SK-N-SH (cell line): ENCODE results near the gene COL24A1. TPM values are rescaled to one million over a fixed set of nuclear protein-coding genes. Genes with fewer than 3 reads are reported as not detected.
A peak's percentile ranks its signal among the peaks of the same experiment; 100 is the strongest.

Experiments
- CTCF ChIA-PET: fragments of 300-600, 350-600 bp; formaldehyde crosslinking; extraction: SDS; loops from one replicate; lab custom pipeline; 2021; lab: Yijun Ruan, JAX
- POLR2A ChIA-PET: fragments of 350-600 bp; sonication (Branson Sonifier 250); formaldehyde crosslinking; extraction: SDS; loops from one replicate; lab custom pipeline; 2020; ENCODE audit warnings: antibody characterized with exemption, inconsistent platforms; lab: Yijun Ruan, JAX
- DNase-seq: peaks from one replicate; pipeline ENCODE4 v3.0.0; 2012
- H2AFZ ChIP-seq: fragments of 200-600 bp; sonication (generic); 2 replicates; pipeline ENCODE4 v1.8.1; 2016; ENCODE audit warnings: antibody characterized with exemption, mild to moderate bottlenecking, low read depth
- H3F3A ChIP-seq: fragments of 200-600 bp; sonication (generic); replicated peaks from 2 replicates; pipeline ENCODE3; 2016; ENCODE audit warnings: antibody characterized with exemption, mild to moderate bottlenecking; ENCODE audit not compliant: insufficient read depth
- H3K27ac ChIP-seq, 2 experiments: fragments of 200-500 bp in 1 of 2; fragments of 200-600 bp in 1 of 2; sonication (Bioruptor generic) in 1 of 2; sonication (generic), shearing (Covaris generic) in 1 of 2; 2 replicates each; pipeline versions ENCODE4 v1.5.1 to v1.6.1; 2014 to 2016; ENCODE audit warnings: low read depth in 2 of 2, inconsistent platforms in 1 of 2, low read length in 1 of 2, mild to moderate bottlenecking in 1 of 2, mixed read lengths in 1 of 2
- H3K27me3 ChIP-seq: fragments of 200-600 bp; sonication (generic), shearing (Covaris generic); 2 replicates; pipeline ENCODE4 v1.6.1; 2016; ENCODE audit warnings: mixed run types; ENCODE audit not compliant: insufficient read depth
- H3K36me3 ChIP-seq, 2 experiments: fragments of 200-500 bp in 1 of 2; fragments of 200-600 bp in 1 of 2; sonication (Bioruptor generic) in 1 of 2; sonication (generic) in 1 of 2; replicated peaks in 1 of 2; 2 replicates each; pipeline versions ENCODE3 to v1.5.1; 2014 to 2016; ENCODE audit warnings: low read length in 1 of 2, mild to moderate bottlenecking in 1 of 2; ENCODE audit not compliant: insufficient read depth in 2 of 2, control insufficient read depth in 1 of 2
- H3K4me1 ChIP-seq, 2 experiments: fragments of 200-500 bp in 1 of 2; fragments of 200-600 bp in 1 of 2; sonication (Bioruptor generic) in 1 of 2; sonication (generic), shearing (Covaris generic) in 1 of 2; 2 replicates each; pipeline versions ENCODE4 v1.5.1 to v1.6.1; 2014 to 2016; ENCODE audit warnings: low read depth in 1 of 2, low read length in 1 of 2, mixed run types in 1 of 2; ENCODE audit not compliant: insufficient read depth in 2 of 2, control insufficient read depth in 1 of 2
- H3K4me2 ChIP-seq: fragments of 200-600 bp; sonication (generic), shearing (Covaris generic); 2 replicates; pipeline ENCODE4 v1.6.1; 2017; ENCODE audit warnings: mixed run types
- H3K4me3 ChIP-seq, 2 experiments: fragments of 200-500 bp in 1 of 2; fragments of 200-600 bp in 1 of 2; sonication (Bioruptor generic) in 1 of 2; sonication (generic), shearing (Covaris generic) in 1 of 2; 2 replicates each; pipeline versions ENCODE4 v1.5.1 to v1.8.1; 2014 to 2016; ENCODE audit warnings: low read depth in 2 of 2, inconsistent platforms in 1 of 2, low read length in 1 of 2, mild to moderate bottlenecking in 1 of 2, mixed read lengths in 1 of 2, moderate library complexity in 1 of 2
- H3K79me2 ChIP-seq: fragments of 200-600 bp; sonication (generic); 2 replicates; pipeline ENCODE4 v1.8.1; 2017; ENCODE audit warnings: mild to moderate bottlenecking; ENCODE audit not compliant: insufficient read depth
- H3K9ac ChIP-seq: fragments of 200-600 bp; sonication (generic); 2 replicates; pipeline ENCODE4 v1.6.1; 2017; ENCODE audit warnings: mixed run types
- H3K9me2 ChIP-seq: fragments of 200-600 bp; sonication (generic); 2 replicates; pipeline ENCODE4 v1.6.1; 2017; ENCODE audit warnings: mixed run types
- H3K9me3 ChIP-seq: fragments of 200-600 bp; sonication (generic); 2 replicates; pipeline ENCODE4 v1.6.1; 2017; ENCODE audit warnings: mixed run types, mild to moderate bottlenecking, moderate library complexity
- H4K20me1 ChIP-seq: fragments of 200-600 bp; sonication (generic); 2 replicates; pipeline ENCODE4 v1.6.1; 2017; ENCODE audit warnings: mild to moderate bottlenecking, mixed run types; ENCODE audit not compliant: insufficient read depth
- CHD2 ChIP-seq: fragments of 150-350 bp; IDR thresholded peaks from 2 replicates; pipeline ENCODE4 v1.6.1; 2018; ENCODE audit warnings: low read length; ENCODE audit not compliant: partially characterized antibody
- EP300 ChIP-seq, 2 experiments: IDR thresholded peaks; 2 replicates each; pipeline versions ENCODE4 v1.4.0 to v1.6.1; 2012; ENCODE audit warnings: borderline replicate concordance in 1 of 2, low read depth in 1 of 2, low read length in 1 of 2
- FOSL2 ChIP-seq: IDR thresholded peaks from 2 replicates; pipeline ENCODE4 v1.4.0; 2012; ENCODE audit warnings: low read depth, mild to moderate bottlenecking, moderate library complexity, borderline replicate concordance
- GABPA ChIP-seq: IDR thresholded peaks from 2 replicates; pipeline ENCODE4 v1.4.0; 2012; ENCODE audit warnings: low read depth, mild to moderate bottlenecking
- GATA2 ChIP-seq: sonication (generic); formaldehyde crosslinking; IDR thresholded peaks from 2 replicates; pipeline ENCODE4 v1.5.0; 2020; ENCODE audit warnings: mild to moderate bottlenecking, missing genetic modification reagents
- JUND ChIP-seq: IDR thresholded peaks from 2 replicates; pipeline ENCODE4 v1.4.0; 2012
- NFIC ChIP-seq: IDR thresholded peaks from 2 replicates; pipeline ENCODE4 v1.4.0; 2012; ENCODE audit warnings: borderline replicate concordance
- RAD21 ChIP-seq: IDR thresholded peaks from 2 replicates; pipeline ENCODE4 v1.6.1; 2012; ENCODE audit warnings: mild to moderate bottlenecking, low read length
- RXRA ChIP-seq: IDR thresholded peaks from 2 replicates; pipeline ENCODE4 v1.4.0; 2012; ENCODE audit warnings: low read depth, mild to moderate bottlenecking, borderline replicate concordance
- TAF1 ChIP-seq: IDR thresholded peaks from 2 replicates; pipeline ENCODE4 v1.6.1; 2012; ENCODE audit warnings: low read depth, mild to moderate bottlenecking, low read length, moderate library complexity, borderline replicate concordance
- TCF12 ChIP-seq: IDR thresholded peaks from 2 replicates; pipeline ENCODE4 v1.4.0; 2012
- TEAD4 ChIP-seq: IDR thresholded peaks from 2 replicates; pipeline ENCODE4 v1.4.0; 2012; ENCODE audit warnings: mild to moderate bottlenecking, borderline replicate concordance; ENCODE audit not compliant: insufficient read depth
- WGBS: methylation state at CpG from one replicate; pipeline ENCODE4 v1.1.6; 2017; ENCODE audit warnings: low lambda C conversion rate; 5-methylcytosine and 5-hydroxymethylcytosine counted together
- polyA plus RNA-seq, 3 experiments: library from polyadenylated mRNA; depleted of rRNA; stranded (reverse); fragments of >200 nt; gene quantifications; 2 replicates each; pipeline ENCODE4 v1.2.3, GENCODE V29; 2012
- TF ChIP-seq, protein P1 (sequence below): IDR thresholded peaks from 2 replicates; pipeline ENCODE4 v1.4.0; 2012; ENCODE audit warnings: low read depth, borderline replicate concordance
- TF ChIP-seq, protein P2 (sequence below): IDR thresholded peaks from 2 replicates; pipeline ENCODE4 v1.4.0; 2012; ENCODE audit warnings: low read depth
- TF ChIP-seq, protein P3 (sequence below): IDR thresholded peaks from 2 replicates; pipeline ENCODE4; 2012
- TF ChIP-seq, protein P4 (sequence below): fragments of 150-350 bp; IDR thresholded peaks from 2 replicates; pipeline ENCODE4 v1.6.1; 2016; ENCODE audit warnings: mild to moderate bottlenecking, low read depth, low read length

The COL24A1 gene
- polyA plus RNA-seq, 1 of the 3 experiments (the other 2 are of a cell fraction), result not detected

DNA sequence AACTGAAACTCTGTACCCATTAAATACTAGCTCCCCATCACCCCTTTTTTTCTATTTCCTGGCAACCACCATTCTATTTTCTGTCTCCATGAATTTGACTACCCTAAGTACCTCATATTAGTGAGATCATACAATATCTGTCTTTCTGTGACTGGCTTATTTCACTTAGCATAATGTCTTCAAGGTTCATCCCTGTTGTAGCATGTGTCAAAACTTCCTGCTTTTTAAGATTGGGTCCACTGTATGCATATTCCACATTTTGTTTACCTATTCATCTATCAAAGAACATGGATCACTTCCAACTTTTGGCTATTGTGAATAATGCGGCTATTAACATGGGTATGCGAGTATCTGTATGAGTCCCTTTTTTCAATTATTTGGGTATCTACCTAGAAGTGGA, 266.7 kb downstream of the COL24A1 start:
- H3K4me3 ChIP-seq, result no peak overlapping the region
- no peak overlapping the region for H3K4me2 ChIP-seq
- H3K9ac ChIP-seq, result no peak overlapping the region
- TF ChIP-seq, protein P1, sequence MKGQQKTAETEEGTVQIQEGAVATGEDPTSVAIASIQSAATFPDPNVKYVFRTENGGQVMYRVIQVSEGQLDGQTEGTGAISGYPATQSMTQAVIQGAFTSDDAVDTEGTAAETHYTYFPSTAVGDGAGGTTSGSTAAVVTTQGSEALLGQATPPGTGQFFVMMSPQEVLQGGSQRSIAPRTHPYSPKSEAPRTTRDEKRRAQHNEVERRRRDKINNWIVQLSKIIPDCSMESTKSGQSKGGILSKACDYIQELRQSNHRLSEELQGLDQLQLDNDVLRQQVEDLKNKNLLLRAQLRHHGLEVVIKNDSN, result no peak
- 82% methylated on average over 2 of the region's 2 CpGs for WGBS
- H3F3A ChIP-seq, result no peaks in the 10 kb centered on the region
- H3K9me2 ChIP-seq, result no peaks in the 10 kb centered on the region
- no peaks in the 10 kb centered on the region for H3K27me3 ChIP-seq
- no peaks in the 10 kb centered on the region for H3K9me3 ChIP-seq
- ChIA-PET POLR2A (no interaction called here), CTCF (interaction anchor here (1.8 to 2.3 kb wide), 2 partner anchors 129 to 582 kb away, joined by 5 to 8 read pairs; no protein-coding TSS in a partner anchor)
- no peaks in the 10 kb centered on the region for H3K79me2 ChIP-seq
- no peaks in the 10 kb centered on the region for H4K20me1 ChIP-seq
- no peaks in the 10 kb centered on the region for H3K4me1 ChIP-seq
- DNase-seq, result no peak
- no peak overlapping the region for H3K27ac ChIP-seq
- H3K36me3 ChIP-seq, result no peaks in the 10 kb centered on the region
- no peak overlapping the region for H2AFZ ChIP-seq

DNA sequence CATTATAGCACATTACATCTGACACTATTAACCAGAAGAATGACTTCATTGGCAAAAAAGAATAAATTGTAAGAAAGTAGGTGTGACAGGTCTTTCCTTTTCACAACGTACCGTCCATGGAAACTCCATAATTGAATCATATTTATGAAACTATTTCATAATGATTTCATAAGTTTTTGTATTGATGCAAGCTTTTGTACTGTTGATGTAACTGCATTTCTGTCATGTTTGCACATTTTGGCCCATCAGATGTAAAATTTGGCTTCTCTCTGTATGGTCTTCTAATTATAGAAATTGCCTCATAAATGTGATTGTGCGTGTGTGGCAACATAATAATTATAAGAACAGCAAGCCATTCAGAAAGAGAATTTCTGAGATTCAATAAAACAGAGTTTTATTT, 267.7 kb downstream of the COL24A1 start:
- Histone ChIP-seq H3K9me2 (no peaks in the 10 kb centered on the region), H3K36me3 (no peaks in the 10 kb centered on the region), H4K20me1 (no peaks in the 10 kb centered on the region), H3K9me3 (no peaks in the 10 kb centered on the region), H3K4me1 (no peaks in the 10 kb centered on the region), H3F3A (no peaks in the 10 kb centered on the region), H3K9ac (no peak overlapping the region), H3K4me3 (no peak overlapping the region), H3K27ac (no peak overlapping the region), H3K4me2 (no peak overlapping the region), H2AFZ (no peak overlapping the region), H3K27me3 (no peaks in the 10 kb centered on the region), H3K79me2 (no peaks in the 10 kb centered on the region)
- WGBS, result 8% methylated on average over 3 of the region's 3 CpGs
- no peak for DNase-seq
- ChIA-PET POLR2A (no interaction called here), CTCF (interaction anchor here (1.8 to 2.3 kb wide), 2 partner anchors 130 to 581 kb away, joined by 5 to 8 read pairs; no protein-coding TSS in a partner anchor)
- TF ChIP-seq TEAD4 (no peak), GATA2 (CRISPR knock-in tag) (no peak), EP300 (IDR thresholded peaks at IDR 0.05; ENCODE audit: borderline replicate concordance in 1 of 2, low read depth in 1 of 2, low read length in 1 of 2) (no peak), FOSL2 (no peak), GABPA (no peak)
- TF ChIP-seq, protein P2, sequence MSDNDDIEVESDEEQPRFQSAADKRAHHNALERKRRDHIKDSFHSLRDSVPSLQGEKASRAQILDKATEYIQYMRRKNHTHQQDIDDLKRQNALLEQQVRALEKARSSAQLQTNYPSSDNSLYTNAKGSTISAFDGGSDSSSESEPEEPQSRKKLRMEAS, result no peak

DNA sequence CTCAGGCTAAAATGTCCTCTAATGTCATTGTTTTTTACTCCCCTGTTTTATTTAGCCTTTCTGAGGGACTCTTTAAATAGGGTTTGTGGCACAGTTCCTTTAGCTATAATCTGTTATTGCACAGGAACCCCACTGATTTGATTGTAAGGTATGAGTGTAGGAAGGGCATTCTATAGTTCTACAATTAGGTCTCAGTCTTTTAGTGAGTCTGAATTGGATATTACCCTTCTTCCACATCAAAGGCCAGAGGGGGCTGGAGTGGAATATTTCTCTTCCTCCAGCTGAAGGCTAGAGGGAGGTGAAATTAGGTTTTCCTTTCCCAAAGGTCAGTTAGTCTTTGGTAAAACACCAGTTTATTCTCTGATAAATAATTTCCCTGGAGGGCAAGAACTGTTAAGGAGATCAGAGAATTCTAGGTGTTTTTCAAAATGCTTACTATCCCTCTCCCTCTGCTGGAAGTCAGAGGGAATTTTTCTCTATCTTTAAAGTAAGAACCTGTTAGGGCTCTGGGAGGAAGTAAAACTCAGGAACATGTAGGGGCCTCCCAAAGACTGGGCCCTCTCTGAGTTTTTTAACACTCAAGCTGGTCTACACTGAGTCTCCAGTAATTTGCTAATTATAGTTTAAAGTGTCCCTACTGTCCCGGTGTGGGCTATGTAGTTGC, 272.1 kb downstream of the COL24A1 start:
- ChIA-PET POLR2A (no interaction called here), CTCF (interaction anchor here (0.9 to 2.0 kb wide), 3 partner anchors 11 to 589 kb away, joined by 3 to 7 read pairs (median 4); no protein-coding TSS in a partner anchor)
- WGBS, result 0% methylated on average over 1 of the region's 1 CpG
- H3K36me3 ChIP-seq, result no peaks in the 10 kb centered on the region
- H3K27ac ChIP-seq, result no peak overlapping the region
- H3K4me3 ChIP-seq, result no peak overlapping the region; a peak in 1 of 4 replicates
- peak; percentile 16 for DNase-seq
- no peaks in the 10 kb centered on the region for H3K27me3 ChIP-seq
- H3K79me2 ChIP-seq, result no peaks in the 10 kb centered on the region
- H3K4me1 ChIP-seq, result no peaks in the 10 kb centered on the region
- no peak overlapping the region for H2AFZ ChIP-seq
- no peak overlapping the region for H3K4me2 ChIP-seq
- H3K9ac ChIP-seq, result no peak overlapping the region
- no peaks in the 10 kb centered on the region for H4K20me1 ChIP-seq
- H3K9me3 ChIP-seq, result no peaks in the 10 kb centered on the region
- no peaks in the 10 kb centered on the region for H3F3A ChIP-seq
- H3K9me2 ChIP-seq, result no peaks in the 10 kb centered on the region
- TF ChIP-seq RXRA (no peak), TCF12 (no peak), CHD2 (no peak), FOSL2 (no peak), RAD21 (peak; percentile 42), NFIC (no peak), TAF1 (no peak), TEAD4 (no peak), JUND (no peak), GATA2 (CRISPR knock-in tag) (no peak)
- TF ChIP-seq, protein P3, sequence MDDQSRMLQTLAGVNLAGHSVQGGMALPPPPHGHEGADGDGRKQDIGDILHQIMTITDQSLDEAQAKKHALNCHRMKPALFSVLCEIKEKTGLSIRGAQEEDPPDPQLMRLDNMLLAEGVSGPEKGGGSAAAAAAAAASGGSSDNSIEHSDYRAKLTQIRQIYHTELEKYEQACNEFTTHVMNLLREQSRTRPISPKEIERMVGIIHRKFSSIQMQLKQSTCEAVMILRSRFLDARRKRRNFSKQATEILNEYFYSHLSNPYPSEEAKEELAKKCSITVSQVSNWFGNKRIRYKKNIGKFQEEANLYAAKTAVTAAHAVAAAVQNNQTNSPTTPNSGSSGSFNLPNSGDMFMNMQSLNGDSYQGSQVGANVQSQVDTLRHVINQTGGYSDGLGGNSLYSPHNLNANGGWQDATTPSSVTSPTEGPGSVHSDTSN, result no peak
- TF ChIP-seq, protein P4, sequence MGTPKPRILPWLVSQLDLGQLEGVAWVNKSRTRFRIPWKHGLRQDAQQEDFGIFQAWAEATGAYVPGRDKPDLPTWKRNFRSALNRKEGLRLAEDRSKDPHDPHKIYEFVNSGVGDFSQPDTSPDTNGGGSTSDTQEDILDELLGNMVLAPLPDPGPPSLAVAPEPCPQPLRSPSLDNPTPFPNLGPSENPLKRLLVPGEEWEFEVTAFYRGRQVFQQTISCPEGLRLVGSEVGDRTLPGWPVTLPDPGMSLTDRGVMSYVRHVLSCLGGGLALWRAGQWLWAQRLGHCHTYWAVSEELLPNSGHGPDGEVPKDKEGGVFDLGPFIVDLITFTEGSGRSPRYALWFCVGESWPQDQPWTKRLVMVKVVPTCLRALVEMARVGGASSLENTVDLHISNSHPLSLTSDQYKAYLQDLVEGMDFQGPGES, result no peak
